GM19238 (cell line): ENCODE data around the gene MRPL39.

Source experiments
- DNase-seq: peaks from one replicate; pipeline ENCODE4 v3.0.0; 2011; ENCODE audit warnings: low spot score; ENCODE audit not compliant: insufficient read length

Gene MRPL39

DNA sequence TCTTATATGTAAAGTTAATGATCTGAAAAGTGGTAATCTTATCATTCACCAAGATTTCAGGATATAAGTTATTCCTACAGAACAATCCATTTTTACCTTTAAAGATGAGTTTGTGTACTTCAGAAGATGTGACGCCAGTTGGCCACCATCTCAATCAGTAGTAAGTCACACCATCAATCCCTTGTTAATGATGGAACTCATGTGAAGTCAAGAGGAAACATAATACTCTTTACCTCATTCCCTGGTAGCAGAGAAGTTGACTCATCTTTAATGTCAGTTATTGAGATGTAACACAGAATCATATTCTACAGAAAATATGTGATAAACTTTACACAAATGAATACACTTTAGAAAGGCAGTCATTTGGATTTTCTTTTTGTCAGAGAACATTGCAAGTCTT lies 38.2 kb downstream of the MRPL39 start:
- no peak for DNase-seq

DNA sequence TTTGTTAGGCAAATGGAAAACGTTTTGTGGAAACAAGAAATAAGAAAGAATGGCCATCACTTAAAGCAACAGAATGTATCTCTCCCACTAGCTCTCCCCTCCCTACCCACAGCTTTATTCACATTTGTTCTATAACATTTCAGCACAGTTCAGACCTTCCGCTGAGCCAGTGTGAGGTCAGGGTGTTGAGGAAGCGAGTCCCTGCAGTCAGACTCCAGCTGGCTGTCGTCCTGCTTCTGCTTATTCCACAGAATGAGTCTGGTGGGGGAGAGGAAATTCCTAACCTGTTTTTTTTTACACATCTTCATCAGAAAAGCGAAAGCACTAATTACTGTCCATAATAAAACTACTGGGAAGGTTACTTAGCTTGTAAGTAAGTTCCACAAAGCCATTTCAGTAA lies 39.0 kb downstream of the MRPL39 start:
- no peak for DNase-seq

DNA sequence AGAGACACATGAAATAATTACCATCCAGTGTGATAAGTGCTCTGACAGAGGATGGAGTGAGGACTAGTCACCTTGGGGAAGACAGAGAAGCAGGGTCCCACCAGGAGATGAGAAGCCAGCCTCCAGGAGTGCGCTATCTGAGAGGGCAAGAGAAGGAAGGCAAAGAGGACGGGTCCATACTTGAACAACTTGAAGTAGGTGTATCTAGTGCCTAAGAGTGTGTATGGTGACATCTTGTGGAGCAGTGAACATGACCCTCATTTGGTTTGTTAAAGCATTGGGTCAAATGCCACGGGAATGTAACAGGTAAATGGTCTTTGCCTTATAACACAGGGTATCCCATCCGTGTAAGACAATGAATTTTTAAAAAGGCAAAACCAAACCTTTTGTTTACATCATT lies 39.8 kb downstream of the MRPL39 start:
- no peak for DNase-seq

DNA sequence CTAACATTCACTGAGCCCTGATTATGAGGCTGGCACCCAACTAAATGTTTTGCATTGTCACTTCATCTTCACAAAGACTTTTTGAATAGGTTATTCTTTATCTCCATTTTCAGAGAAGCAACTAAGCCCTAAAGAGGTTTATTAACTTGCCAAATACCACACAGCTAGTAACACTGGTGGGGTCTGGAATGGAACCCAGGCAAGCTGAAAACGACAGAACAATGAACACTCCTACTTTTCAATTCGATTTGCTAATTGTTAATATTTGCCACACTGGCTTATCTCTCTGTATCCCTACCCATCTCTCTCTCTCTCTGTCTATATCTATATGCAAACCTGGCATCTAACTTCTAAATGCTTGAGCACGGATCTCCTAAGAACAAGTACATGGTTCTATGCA lies 40.6 kb downstream of the MRPL39 start:
- no peak for DNase-seq

DNA sequence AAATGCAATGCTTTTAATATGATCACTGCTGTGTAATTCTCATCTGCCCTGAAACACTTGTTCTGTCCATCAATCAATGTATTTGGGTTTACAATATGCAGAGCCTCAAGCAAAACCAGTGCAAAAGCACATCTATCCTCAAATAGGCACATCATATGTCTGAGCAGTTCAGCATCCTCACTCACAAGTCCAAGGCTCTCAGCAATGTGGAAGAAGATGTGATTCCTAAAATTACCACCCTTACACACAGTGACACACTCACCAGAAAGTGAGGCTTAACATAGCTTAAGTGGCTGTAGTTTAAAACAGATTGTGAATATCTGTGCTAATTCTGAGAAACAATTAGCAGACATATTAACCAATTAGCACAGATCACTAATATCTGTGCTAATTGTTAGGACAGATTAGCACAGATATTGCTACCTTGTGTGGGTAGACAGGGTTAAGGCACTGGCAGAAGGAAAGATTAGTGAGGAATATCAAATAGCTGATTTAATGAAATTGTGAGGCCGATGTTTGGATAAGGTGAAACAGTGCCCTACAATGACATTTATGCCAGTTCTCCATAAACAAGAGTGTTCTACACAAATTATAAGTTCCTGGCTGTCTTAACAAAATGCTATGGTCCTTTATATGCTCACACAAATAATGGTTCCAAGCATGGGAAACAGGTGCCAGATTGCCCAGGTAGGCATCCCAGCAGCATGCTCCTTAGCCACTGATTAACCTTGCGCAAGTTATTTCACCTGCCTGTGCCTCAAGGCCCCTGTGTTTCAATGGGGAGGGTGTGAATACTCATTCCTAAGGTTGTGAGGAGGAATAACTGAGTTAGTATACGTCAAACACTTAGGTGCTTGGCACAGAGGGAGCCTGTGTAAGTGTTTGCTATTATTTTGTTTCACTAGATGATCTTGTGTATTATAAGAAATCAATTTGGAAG lies 41.7 kb downstream of the MRPL39 start:
- no peak for DNase-seq

DNA sequence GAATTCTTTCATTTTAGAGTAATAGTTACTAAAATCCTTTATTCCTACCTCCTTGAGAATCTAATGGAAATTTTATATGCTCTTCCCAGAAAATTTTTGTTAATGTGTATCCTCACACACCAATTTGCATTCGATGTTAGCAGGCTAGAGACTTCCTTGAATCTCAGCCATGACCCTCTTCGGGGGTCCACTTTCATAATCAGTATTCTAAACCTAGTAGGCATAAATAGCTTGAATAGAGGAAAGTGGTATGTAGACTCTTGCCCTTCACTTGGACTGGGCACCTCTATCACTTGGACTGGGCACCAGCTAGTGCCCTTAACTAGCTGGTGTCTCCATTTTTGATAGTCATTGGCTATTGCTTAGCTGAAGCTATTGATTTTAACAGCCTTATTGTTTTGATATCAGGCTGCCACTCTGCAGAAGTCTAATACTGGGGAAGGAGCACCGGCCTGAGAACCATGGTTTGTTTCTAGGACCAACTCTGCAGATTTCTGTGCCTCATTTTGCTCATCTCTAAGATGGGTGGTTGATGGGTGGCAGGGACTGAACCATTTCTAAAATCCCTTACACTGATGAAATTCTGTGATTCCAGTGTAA lies 42.8 kb downstream of the MRPL39 start:
- DNase-seq = no peak

DNA sequence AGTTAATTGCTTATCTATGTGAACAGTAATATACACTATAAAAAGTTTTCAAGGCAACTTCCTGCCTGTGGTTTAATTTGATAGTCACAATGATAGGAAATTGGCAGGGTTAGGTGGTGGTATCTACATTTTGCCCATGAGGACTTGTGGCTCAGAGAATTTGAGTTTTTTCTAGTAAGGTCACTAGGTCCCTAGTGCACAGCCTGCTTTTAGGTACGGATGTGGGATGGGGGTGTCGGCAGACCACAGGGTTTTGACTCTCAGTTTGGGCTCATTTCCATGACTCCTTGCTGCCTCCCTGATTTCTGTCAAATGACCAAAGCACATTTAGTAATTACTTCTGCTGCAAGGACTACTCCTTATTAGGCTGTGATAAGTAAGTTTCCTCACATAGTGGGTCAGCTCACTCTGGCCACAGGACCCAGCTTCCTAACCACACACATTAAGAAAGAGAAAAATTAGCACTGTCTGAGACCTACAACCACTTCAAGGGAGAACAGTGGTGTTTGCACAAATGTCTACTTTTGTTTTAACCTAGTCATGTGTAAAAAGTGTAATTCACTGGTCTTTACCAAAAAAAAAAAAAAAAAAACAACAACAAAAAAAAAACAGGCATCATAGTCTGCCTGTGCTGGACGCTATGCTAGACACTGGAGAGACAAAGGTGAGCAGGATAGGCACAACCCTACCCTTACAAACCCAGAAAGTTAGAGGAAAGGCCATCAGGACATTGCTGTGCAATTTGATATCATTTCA lies 43.7 kb downstream of the MRPL39 start:
- no peak for DNase-seq

DNA sequence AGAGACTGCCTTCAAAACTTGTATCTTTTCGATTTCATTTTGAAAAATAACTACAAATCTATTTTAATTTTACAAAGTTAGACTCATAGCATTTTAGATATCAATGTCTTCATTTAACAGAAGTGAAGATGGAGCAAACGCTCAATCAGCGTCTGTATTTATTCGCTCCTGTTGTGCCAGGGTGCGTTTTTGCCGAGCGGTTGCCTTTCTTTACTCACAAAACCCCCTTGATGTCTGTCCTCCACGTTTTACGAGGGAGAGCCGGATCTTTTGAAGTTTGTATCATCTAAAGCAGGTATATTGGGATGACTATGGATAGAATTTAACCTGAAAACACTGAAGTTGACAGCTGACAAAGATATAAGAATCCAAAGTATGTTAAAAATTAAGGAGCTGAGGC lies 44.6 kb downstream of the MRPL39 start:
- no peak for DNase-seq

DNA sequence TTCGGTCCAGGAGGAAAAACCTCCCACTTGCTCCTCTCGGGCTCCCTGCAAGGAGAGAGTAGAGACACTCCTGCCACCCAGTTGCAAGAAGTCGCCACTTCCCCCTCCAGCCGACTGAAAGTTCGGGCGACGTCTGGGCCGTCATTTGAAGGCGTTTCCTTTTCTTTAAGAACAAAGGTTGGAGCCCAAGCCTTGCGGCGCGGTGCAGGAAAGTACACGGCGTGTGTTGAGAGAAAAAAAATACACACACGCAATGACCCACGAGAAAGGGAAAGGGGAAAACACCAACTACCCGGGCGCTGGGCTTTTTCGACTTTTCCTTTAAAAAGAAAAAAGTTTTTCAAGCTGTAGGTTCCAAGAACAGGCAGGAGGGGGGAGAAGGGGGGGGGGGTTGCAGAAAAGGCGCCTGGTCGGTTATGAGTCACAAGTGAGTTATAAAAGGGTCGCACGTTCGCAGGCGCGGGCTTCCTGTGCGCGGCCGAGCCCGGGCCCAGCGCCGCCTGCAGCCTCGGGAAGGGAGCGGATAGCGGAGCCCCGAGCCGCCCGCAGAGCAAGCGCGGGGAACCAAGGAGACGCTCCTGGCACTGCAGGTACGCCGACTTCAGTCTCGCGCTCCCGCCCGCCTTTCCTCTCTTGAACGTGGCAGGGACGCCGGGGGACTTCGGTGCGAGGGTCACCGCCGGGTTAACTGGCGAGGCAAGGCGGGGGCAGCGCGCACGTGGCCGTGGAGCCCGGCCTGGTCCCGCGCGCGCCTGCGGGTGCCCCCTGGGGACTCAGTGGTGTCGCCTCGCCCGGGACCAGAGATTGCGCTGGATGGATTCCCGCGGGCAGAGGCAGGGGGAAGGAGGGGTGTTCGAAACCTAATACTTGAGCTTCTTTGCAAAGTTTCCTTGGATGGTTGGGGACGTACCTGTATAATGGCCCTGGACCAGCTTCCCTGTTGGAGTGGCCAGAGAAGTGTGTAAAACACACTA lies 45.3 kb downstream of the MRPL39 start:
- DNase-seq = peak; percentile 45

DNA sequence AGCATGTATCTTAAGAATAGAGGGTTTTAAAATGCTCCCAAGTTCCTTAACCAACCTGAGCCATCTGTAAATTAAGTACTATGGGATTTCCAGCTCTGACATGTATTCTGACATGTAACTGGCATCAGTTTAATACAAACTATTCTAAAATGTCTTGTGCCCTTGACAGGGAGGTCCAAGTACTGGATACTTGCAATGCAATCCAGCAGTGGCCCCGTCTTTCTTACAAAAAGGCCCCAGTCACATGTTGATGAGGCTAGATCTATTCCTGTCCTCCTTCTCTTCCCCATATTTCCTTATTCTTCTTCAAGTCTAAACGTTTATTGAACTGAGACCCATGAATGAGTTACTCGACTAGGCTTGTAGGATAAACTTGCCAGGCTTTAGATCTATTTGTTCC lies 46.4 kb downstream of the MRPL39 start:
- DNase-seq = no peak

DNA sequence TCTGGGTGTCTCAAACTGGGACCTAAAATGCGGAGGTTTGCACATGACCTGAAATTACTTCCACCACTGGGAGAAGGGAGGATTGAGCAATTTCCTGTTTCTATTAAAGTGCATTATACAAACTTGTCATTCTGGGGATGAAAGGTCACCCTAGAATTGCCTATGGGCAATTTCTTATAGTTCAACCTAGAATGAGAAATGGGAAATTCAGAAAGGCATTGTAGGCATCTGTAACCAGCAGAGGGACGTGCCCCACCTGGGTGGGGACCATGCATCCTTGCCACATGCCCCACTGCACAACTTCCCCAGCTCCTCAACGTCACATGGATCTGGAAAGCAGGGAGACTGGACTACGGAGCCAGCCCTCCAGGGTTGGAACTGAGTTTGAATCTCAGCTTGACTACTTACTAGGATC lies 47.0 kb downstream of the MRPL39 start:
- DNase-seq = no peak

DNA sequence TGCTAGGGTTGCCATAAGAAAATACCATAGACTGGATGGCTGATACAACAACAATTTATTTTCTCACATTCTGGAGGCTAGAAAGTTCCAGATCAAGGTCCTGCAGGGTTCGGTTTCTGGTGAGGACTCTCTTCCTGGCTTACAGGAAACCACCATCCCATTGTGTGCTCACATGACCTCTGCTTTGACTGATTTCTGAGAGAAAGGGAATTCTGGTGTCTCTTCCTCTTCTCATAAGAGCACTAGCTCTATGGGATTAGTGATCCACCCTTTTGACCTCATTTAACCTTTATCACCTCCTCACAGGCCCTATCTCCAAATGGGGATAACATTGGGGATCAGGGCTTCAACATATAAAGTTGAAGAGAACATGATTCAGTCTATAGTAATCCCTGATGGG lies 47.5 kb downstream of the MRPL39 start:
- DNase-seq = no peak

DNA sequence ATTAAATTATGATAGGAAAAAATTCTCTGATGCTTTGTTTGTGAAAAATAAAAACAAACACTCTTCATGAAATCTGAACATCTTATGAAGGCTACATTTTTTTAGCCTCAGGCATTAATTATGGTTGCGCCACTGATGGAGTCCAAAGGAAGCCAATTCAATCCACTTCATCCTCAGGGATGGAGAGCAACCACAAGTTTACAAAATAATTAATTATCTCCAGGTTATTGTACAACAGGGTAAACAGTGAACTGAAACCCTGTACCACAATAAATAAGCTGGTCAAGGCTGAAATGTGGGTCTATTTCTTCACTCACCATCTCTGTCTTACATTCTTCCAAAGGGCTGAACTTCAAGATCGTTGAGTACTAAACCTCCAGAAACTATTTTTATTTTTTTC lies 49.2 kb downstream of the MRPL39 start:
- no peak for DNase-seq

DNA sequence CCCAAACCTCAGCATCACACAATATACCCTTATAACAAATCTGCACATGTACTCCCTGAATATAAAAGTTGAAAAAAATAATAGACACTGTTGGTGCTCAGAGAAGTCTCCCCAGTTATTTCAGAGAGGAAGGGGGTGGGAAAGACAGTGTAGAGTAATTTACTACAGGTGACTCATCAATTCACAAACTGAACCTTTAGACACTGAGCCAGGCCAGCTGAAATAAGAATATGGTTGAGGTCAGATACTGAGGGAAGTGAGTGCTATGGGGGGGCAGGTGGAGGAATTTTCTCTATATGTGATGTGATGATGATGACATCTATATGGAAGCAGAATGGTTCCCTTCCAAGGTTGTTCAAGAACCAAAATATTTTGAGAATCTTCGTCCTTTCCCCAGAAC lies 50.1 kb downstream of the MRPL39 start:
- DNase-seq = no peak

DNA sequence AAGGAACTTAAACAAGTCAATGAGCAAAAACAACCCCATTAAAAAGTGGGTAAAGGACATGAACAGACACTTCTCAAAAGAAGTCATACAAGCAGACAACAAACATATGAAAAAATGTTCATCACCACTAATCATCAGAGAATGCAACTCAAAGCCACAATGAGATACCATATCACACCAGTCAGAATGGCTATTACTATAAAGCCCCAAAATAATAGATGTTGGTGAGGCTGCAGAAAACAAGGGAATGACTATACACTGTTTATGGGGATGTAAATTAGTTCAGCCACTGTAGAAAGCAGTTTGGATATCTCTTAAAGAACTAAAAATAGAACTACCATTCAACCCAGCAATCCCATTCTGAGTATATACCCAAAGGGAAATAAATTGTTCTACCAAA lies 51.2 kb downstream of the MRPL39 start:
- no peak for DNase-seq

DNA sequence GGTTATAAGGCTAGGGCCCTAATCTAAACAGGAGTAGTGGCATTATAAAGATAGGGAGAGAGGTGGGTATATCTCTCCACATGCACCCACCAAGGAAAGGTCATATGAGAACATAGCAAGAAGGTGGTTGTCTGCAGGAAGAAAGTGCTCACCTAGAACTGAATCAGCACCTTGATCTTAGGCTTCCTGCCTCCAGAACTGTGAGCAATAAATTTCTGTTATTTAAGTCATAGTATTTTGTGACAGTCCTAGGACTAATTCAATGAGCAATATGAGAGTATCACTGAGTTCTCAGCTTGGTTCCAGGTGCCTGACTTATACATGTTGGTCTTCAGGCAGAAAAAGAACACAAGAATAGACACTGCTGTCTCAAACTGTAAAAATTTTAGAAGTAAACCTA lies 51.8 kb downstream of the MRPL39 start:
- no peak for DNase-seq

DNA sequence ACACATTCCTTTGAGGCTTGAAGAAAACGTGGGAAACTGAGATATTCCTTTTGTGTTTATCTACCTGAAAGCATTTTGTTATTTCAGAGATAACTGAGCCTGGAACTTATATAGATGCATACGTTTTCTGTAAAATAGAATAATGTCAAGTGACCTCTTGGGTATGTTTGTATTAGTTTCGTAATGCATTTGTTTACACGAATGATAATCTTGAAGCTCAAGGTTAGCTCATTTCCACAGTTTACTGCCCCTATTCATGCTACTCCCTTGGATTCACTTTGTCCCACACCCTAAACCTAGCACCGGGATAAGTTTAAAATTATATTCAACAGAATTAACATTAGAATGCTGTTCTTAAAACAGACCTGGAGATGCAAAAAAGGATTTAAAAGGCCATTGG lies 54.4 kb downstream of the MRPL39 start:
- no peak for DNase-seq

DNA sequence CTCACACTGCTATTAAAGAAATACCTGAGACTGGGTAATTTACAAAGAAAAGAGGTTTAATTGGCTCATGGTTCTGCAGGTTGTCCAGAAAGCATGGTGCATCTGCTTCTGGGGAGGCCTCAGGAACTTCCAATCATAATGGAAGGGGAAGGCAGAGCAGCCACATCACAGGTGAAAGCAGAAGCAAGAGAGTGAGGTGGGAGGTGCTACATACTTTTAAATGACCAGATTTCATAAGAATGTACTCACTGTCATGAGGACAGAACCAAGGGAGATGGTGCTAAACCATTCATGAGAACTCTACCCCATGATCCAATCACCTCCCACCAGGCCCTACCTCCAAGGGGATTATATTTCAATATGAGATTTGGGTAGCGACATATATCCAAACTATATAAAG lies 55.7 kb downstream of the MRPL39 start:
- DNase-seq = no peak

DNA sequence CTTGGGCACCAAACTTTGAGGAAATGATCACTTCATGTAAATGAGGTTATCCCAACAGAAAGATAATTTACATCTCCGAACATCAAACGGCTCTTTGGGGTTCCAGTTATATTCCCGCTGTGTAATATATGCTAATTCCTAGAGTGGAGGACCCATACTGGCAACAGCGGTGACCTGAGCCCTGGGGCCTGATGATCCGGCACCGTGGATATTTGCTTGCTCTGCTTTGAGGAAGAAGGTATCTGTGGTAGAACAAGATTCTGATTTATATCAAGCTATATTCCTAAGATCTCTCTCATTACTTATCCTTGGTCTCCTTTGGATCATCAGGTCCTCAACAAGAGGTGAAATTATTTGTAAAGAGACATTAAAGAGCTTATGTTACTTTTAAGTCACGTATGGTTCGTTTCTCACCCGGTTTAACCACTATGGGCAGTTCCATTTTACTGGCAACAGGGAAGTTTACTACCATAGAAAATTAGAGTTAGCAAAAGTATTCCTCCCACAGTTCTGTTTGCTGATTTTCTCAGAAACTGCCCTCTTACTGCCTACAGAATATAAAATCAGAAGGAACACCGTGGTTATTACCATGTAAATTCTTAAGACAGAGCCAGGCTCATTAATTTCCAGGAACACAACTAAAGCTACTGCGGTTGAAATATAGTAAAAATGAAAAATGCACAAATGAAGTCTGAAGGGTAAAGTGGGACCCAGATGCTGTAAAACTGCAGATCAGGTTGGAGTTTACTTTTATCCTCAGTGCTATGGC lies 56.7 kb downstream of the MRPL39 start:
- no peak for DNase-seq

DNA sequence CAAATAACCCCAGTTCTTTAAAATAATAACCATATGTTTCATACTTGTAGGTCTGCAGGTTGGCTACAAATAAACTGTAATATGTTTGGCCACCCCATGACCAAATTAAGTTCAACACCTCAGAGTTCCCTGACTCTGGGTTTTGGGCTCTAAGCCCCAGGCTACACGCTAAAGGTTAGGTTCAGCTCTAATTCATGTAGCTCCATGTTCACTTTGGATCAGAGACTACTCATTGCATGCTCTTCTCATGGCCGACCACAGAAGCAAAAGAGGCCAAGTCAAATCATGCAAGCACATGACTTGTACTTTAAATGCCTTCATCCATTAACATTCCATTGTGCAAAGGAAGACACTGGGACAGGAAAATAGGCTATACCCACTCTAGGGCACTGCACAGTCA lies 66.2 kb downstream of the MRPL39 start:
- DNase-seq = no peak
